Osteoblast (primary cell): ENCODE measurements around the gene NEURL2. TPM values are rescaled to one million over a fixed set of nuclear protein-coding genes. Genes with fewer than 3 reads are reported as not detected.

Experiments
- DNase-seq: peaks from one replicate; pipeline ENCODE4 v3.0.0; 2011; ENCODE audit warnings: low spot score, mixed read lengths; ENCODE audit not compliant: insufficient read length; ENCODE audit errors: missing footprints
- H2AFZ ChIP-seq: 2 replicates; pipeline ENCODE4 v1.6.0; 2011; ENCODE audit warnings: mild to moderate bottlenecking, low read length
- H3K27ac ChIP-seq: 2 replicates; pipeline ENCODE4 v1.5.1; 2011; ENCODE audit warnings: mild to moderate bottlenecking, low read depth, low read length, moderate library complexity
- H3K27me3 ChIP-seq: 2 replicates; pipeline ENCODE4 v1.6.0; 2012; ENCODE audit warnings: mild to moderate bottlenecking, control low read depth, inconsistent platforms, low read length, moderate library complexity; ENCODE audit not compliant: insufficient read depth
- H3K36me3 ChIP-seq: 2 replicates; pipeline ENCODE4 v1.5.1; 2011; ENCODE audit warnings: mild to moderate bottlenecking, low read length, control low read depth, moderate library complexity; ENCODE audit not compliant: insufficient read depth
- H3K4me1 ChIP-seq: 2 replicates; pipeline ENCODE4 v1.5.1; 2011; ENCODE audit warnings: mild to moderate bottlenecking, low read length, control low read depth, moderate library complexity; ENCODE audit not compliant: insufficient read depth
- H3K4me2 ChIP-seq: 2 replicates; pipeline ENCODE4 v1.6.0; 2011; ENCODE audit warnings: mild to moderate bottlenecking, low read length; ENCODE audit not compliant: insufficient read depth
- H3K4me3 ChIP-seq: fragments of 200-600 bp; sonication (generic); 3 replicates; pipeline ENCODE4 v1.5.1; 2012; ENCODE audit warnings: mild to moderate bottlenecking, low read length, inconsistent platforms; ENCODE audit not compliant: insufficient read depth
- H3K79me2 ChIP-seq: 2 replicates; pipeline ENCODE4 v1.6.0; 2012; ENCODE audit warnings: mild to moderate bottlenecking, low read length, control low read depth, inconsistent platforms; ENCODE audit not compliant: insufficient read depth
- H3K9me3 ChIP-seq: 2 replicates; pipeline ENCODE4 v1.5.1; 2011; ENCODE audit warnings: low read depth, low read length, control low read depth
- H4K20me1 ChIP-seq: 2 replicates; pipeline ENCODE4 v1.6.0; 2012; ENCODE audit warnings: mild to moderate bottlenecking, low read length, control low read depth; ENCODE audit not compliant: insufficient read depth
- CTCF ChIP-seq: IDR thresholded peaks from 2 replicates; pipeline ENCODE4 v1.5.1; 2011; ENCODE audit warnings: mild to moderate bottlenecking, low read depth, low read length, moderate library complexity; ENCODE audit errors: extremely low read depth
- total RNA-seq: library from RNA; depleted of rRNA; stranded (reverse); fragments of >200 nt; gene quantifications from 2 replicates; pipeline ENCODE4 v1.2.3, GENCODE V29; 2012

Gene NEURL2
- total RNA-seq, 1 donor = 4.7 TPM

- peak; percentile 17 for DNase-seq
- Histone ChIP-seq H2AFZ (no peak overlapping the region), H4K20me1 (peaks cover 22% of the 10 kb centered on the region), H3K27me3 (no peaks in the 10 kb centered on the region), H3K4me1 (peaks cover 11% of the 10 kb centered on the region), H3K36me3 (peaks cover 55% of the 10 kb centered on the region), H3K4me2 (no peak overlapping the region), H3K9me3 (no peaks in the 10 kb centered on the region), H3K4me3 (no peak overlapping the region), H3K79me2 (peaks cover 20% of the 10 kb centered on the region), H3K27ac (no peak overlapping the region)
- no peak for TF ChIP-seq CTCF
Measured at GRCh38 chr20:45896641-45897161, 5.7 kb upstream of the NEURL2 start.

- Histone ChIP-seq H4K20me1 (peaks cover 22% of the 10 kb centered on the region), H3K4me2 (no peak overlapping the region), H3K79me2 (peaks cover 25% of the 10 kb centered on the region), H3K36me3 (peaks cover 55% of the 10 kb centered on the region), H3K27ac (no peak overlapping the region), H2AFZ (no peak overlapping the region), H3K27me3 (no peaks in the 10 kb centered on the region), H3K9me3 (no peaks in the 10 kb centered on the region), H3K4me1 (peaks cover 23% of the 10 kb centered on the region), H3K4me3 (no peak overlapping the region)
- no peak for TF ChIP-seq CTCF
- DNase-seq = peak; percentile 53
Measured at GRCh38 chr20:45894797-45895196, 3.8 kb upstream of the NEURL2 start.

GRCh38 chr20:45893831-45894230 is 2.8 kb upstream of the NEURL2 start:
- Histone ChIP-seq H3K4me3 (no peak overlapping the region), H3K79me2 (peaks cover 25% of the 10 kb centered on the region)

More at GRCh38 chr20:45893831-45894230, 2.8 kb upstream of the NEURL2 start:
- DNase-seq = peak; percentile 31
- H3K27me3 ChIP-seq = no peaks in the 10 kb centered on the region
- peaks cover 22% of the 10 kb centered on the region for H4K20me1 ChIP-seq
- H2AFZ ChIP-seq = no peak overlapping the region
- H3K36me3 ChIP-seq = peaks cover 55% of the 10 kb centered on the region
- no peaks in the 10 kb centered on the region for H3K9me3 ChIP-seq
- peaks cover 24% of the 10 kb centered on the region for H3K4me1 ChIP-seq
- no peak for TF ChIP-seq CTCF
- no peak overlapping the region for H3K4me2 ChIP-seq
- H3K27ac ChIP-seq = no peak overlapping the region
